Measurements from ENCODE around the gene FAM50B. TPM values are rescaled to one million over a fixed set of nuclear protein-coding genes. Genes with fewer than 3 reads are reported as not detected.
A peak's percentile ranks its signal among the peaks of the same experiment; 100 is the strongest.

Gene FAM50B
- total and polyA plus RNA-seq, 2 of the 13 experiments (the other 11 are each of a cell fraction or from before 2014, with no cell fraction given) = 0.05 TPM; not detected in 1

DNA sequence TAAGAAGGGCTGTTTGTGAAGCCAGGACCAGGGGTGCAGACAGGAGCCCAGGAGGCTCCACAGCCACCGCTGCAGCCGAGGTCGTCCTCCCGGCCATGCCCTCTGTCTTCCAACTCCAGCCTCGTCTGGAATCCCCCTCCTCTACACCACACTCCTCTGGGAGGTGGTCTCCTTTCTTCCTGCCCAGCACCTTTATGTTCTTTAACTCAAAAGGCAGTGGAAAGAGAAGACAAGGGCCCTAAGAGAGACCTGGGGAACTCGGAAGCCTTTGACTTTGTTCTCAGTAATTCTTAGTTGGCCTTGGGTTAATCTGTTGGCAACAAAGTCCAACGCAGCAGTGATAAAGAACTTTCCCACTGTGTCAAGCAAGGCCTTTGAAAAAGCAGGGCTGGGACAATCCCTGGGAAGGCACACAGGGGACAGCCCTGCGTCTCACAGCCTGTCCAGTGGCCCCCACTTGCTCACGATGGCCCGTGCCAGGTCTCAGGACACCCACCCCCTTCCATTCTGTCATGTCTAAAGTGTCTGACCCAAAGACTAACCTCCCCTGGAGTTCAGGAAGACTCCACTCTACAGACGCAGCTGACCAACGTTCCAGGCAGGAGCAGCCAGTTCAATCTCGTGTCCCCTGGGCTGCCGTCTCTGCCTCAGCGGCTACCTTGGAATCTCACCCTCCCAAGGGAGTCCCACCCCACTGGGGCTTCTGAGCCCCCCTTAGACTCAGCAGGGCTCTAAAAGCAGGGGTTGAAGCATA lies 42.8 kb upstream of the FAM50B start (continued):
- TF ChIP-seq SMC3 (IDR thresholded peaks at IDR 0.05; ENCODE audit: low read length) (peak; percentile 27; the same call in 1 of the 2 replicates), PAX8 (CRISPR knock-in tag; IDR thresholded peaks at IDR 0.05; ENCODE audit: borderline replicate concordance) (peak; percentile 55; the same call in 1 of the 2 replicates), ZNF326 (CRISPR knock-in tag; IDR thresholded peaks at IDR 0.05; ENCODE audit: borderline replicate concordance) (no peak), ZNF569 (CRISPR knock-in tag; IDR thresholded peaks at IDR 0.05; ENCODE audit: borderline replicate concordance) (no peak), TOE1 (CRISPR knock-in tag; IDR thresholded peaks at IDR 0.05) (no peak; the same call in 1 of the 2 replicates), ERF (CRISPR knock-in tag; IDR thresholded peaks at IDR 0.05) (0 out of 2 replicates have a peak, but pooled peaks have one; percentile 37), ZSCAN25 (CRISPR knock-in tag; IDR thresholded peaks at IDR 0.05) (peak; percentile 59), FOXP1 (IDR thresholded peaks at IDR 0.05) (no peak), FOXP1 (CRISPR knock-in tag; IDR thresholded peaks at IDR 0.05) (peak; percentile 64), PAWR (CRISPR knock-in tag; IDR thresholded peaks at IDR 0.05; ENCODE audit: borderline replicate concordance) (no peak; the same call in 1 of the 2 replicates), RNF2 (conservative IDR thresholded peaks at IDR 0.05; ENCODE audit: low read depth) (no peak), MAFK (conservative IDR thresholded peaks at IDR 0.05 in 1 of 2, IDR thresholded peaks at IDR 0.05 in 1 of 2; ENCODE audit: low read length in 2 of 2) (no peak), ELF1 (CRISPR knock-in tag; IDR thresholded peaks at IDR 0.05) (no peak; the same call in 1 of the 2 replicates), TCF7L2 (IDR thresholded peaks at IDR 0.05; ENCODE audit: low read depth, low read length) (no peak), LBX2 (CRISPR knock-in tag; IDR thresholded peaks at IDR 0.05; ENCODE audit: borderline replicate concordance) (no peak), ZBTB42 (CRISPR knock-in tag; IDR thresholded peaks at IDR 0.05) (no peak), DZIP1 (CRISPR knock-in tag; IDR thresholded peaks at IDR 0.05) (no peak), E2F2 (CRISPR knock-in tag; IDR thresholded peaks at IDR 0.05; ENCODE audit: borderline replicate concordance) (no peak), ATF7 (IDR thresholded peaks at IDR 0.05) (no peak), ATF7 (CRISPR knock-in tag; IDR thresholded peaks at IDR 0.05) (peak; percentile 2; the same call in 1 of the 2 replicates), MTA1 (CRISPR knock-in tag; IDR thresholded peaks at IDR 0.05; ENCODE audit: borderline replicate concordance) (peak; percentile 95; the same call in 1 of the 2 replicates)
- TF ChIP-seq, protein P1, sequence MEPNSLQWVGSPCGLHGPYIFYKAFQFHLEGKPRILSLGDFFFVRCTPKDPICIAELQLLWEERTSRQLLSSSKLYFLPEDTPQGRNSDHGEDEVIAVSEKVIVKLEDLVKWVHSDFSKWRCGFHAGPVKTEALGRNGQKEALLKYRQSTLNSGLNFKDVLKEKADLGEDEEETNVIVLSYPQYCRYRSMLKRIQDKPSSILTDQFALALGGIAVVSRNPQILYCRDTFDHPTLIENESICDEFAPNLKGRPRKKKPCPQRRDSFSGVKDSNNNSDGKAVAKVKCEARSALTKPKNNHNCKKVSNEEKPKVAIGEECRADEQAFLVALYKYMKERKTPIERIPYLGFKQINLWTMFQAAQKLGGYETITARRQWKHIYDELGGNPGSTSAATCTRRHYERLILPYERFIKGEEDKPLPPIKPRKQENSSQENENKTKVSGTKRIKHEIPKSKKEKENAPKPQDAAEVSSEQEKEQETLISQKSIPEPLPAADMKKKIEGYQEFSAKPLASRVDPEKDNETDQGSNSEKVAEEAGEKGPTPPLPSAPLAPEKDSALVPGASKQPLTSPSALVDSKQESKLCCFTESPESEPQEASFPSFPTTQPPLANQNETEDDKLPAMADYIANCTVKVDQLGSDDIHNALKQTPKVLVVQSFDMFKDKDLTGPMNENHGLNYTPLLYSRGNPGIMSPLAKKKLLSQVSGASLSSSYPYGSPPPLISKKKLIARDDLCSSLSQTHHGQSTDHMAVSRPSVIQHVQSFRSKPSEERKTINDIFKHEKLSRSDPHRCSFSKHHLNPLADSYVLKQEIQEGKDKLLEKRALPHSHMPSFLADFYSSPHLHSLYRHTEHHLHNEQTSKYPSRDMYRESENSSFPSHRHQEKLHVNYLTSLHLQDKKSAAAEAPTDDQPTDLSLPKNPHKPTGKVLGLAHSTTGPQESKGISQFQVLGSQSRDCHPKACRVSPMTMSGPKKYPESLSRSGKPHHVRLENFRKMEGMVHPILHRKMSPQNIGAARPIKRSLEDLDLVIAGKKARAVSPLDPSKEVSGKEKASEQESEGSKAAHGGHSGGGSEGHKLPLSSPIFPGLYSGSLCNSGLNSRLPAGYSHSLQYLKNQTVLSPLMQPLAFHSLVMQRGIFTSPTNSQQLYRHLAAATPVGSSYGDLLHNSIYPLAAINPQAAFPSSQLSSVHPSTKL (CRISPR knock-in tag; IDR thresholded peaks at IDR 0.05) = peak; percentile 88
- TF ChIP-seq, protein P2, sequence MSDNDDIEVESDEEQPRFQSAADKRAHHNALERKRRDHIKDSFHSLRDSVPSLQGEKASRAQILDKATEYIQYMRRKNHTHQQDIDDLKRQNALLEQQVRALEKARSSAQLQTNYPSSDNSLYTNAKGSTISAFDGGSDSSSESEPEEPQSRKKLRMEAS (IDR thresholded peaks at IDR 0.05) = peak; percentile 68; the same call in 1 of the 2 replicates

Data from HepG2 (cell line).